ENCODE measurements around the gene MT1E. TPM values are rescaled to one million over a fixed set of nuclear protein-coding genes. Genes with fewer than 3 reads are reported as not detected.
A peak's percentile ranks its signal among the peaks of the same experiment; 100 is the strongest.

Gene MT1E
- total RNA-seq, 1 experiment from 2014 or later: 114 TPM

DNA sequence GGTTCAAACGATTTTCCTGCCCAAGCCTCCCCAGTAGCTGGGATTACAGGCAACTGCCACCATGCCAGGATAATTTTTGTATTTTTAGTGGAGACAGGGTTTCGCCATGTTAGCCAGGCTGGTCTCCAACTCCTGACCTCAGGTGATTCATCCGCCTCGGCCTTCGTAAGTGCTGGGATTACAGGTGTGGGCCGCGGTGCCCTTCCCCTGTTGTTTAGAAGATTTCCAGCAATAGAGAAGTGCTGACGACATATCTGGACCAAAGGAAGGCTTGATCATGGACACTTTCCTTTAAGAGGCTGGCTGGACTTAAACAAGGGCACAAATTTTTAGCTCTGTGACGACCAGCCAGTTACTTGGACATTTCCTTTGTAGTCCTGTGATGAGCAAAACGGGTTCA lies 5.6 kb downstream of the MT1E start:
- TF ChIP-seq JUN (CRISPR knock-in tag; IDR thresholded peaks at IDR 0.05) (no peak), HMGXB4 (CRISPR knock-in tag; IDR thresholded peaks at IDR 0.05) (no peak), MLX (CRISPR knock-in tag; IDR thresholded peaks at IDR 0.05) (no peak), SP1 (CRISPR knock-in tag; conservative IDR thresholded peaks at IDR 0.05) (no peak)
- TF ChIP-seq, protein P1, sequence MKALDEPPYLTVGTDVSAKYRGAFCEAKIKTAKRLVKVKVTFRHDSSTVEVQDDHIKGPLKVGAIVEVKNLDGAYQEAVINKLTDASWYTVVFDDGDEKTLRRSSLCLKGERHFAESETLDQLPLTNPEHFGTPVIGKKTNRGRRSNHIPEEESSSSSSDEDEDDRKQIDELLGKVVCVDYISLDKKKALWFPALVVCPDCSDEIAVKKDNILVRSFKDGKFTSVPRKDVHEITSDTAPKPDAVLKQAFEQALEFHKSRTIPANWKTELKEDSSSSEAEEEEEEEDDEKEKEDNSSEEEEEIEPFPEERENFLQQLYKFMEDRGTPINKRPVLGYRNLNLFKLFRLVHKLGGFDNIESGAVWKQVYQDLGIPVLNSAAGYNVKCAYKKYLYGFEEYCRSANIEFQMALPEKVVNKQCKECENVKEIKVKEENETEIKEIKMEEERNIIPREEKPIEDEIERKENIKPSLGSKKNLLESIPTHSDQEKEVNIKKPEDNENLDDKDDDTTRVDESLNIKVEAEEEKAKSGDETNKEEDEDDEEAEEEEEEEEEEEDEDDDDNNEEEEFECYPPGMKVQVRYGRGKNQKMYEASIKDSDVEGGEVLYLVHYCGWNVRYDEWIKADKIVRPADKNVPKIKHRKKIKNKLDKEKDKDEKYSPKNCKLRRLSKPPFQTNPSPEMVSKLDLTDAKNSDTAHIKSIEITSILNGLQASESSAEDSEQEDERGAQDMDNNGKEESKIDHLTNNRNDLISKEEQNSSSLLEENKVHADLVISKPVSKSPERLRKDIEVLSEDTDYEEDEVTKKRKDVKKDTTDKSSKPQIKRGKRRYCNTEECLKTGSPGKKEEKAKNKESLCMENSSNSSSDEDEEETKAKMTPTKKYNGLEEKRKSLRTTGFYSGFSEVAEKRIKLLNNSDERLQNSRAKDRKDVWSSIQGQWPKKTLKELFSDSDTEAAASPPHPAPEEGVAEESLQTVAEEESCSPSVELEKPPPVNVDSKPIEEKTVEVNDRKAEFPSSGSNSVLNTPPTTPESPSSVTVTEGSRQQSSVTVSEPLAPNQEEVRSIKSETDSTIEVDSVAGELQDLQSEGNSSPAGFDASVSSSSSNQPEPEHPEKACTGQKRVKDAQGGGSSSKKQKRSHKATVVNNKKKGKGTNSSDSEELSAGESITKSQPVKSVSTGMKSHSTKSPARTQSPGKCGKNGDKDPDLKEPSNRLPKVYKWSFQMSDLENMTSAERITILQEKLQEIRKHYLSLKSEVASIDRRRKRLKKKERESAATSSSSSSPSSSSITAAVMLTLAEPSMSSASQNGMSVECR (CRISPR knock-in tag; IDR thresholded peaks at IDR 0.05; ENCODE audit: borderline replicate concordance): no peak
- Mint-ChIP-seq H3K4me3 (peak overlapping the region; percentile 72), H3K4me1 (peaks cover 32% of the 10 kb centered on the region), H3K27me3 (ENCODE audit: low read depth) (peaks cover 100% of the 10 kb centered on the region), H3K27ac (no peak overlapping the region), H3K36me3 (peaks cover 6% of the 10 kb centered on the region; the same call in 1 of the 2 replicates), H3K9me3 (no peaks in the 10 kb centered on the region)
- CTCF ChIA-PET: interaction anchor here (1.0 kb wide), 1 partner anchor 30 kb away, joined by 3 read pairs; no protein-coding TSS in a partner anchor
- ATAC-seq (no peak), DNase-seq (ENCODE audit: low spot score) (no peak)
- POLR2A ChIA-PET: interaction anchor here (0.6 to 1.1 kb wide), 2 partner anchors 9 to 761 kb away, joined by 3 read pairs; no protein-coding TSS in a partner anchor

- TF ChIP-seq, protein P2, sequence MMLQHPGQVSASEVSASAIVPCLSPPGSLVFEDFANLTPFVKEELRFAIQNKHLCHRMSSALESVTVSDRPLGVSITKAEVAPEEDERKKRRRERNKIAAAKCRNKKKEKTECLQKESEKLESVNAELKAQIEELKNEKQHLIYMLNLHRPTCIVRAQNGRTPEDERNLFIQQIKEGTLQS (CRISPR knock-in tag; conservative IDR thresholded peaks at IDR 0.05): no peak
- no peak for TF ChIP-seq FOXP1 (CRISPR knock-in tag; IDR thresholded peaks at IDR 0.05; ENCODE audit: borderline replicate concordance)
- no peak for TF ChIP-seq JUN (CRISPR knock-in tag; IDR thresholded peaks at IDR 0.05)
- no peak for TF ChIP-seq USF1 (CRISPR knock-in tag; IDR thresholded peaks at IDR 0.05)
- TF ChIP-seq GRHL2 (CRISPR knock-in tag; IDR thresholded peaks at IDR 0.05; ENCODE audit: insufficient replicate concordance, severe bottlenecking): no peak
- no peak for TF ChIP-seq RORB (CRISPR knock-in tag; IDR thresholded peaks at IDR 0.05)
- TF ChIP-seq IRF2 (CRISPR knock-in tag; IDR thresholded peaks at IDR 0.05; ENCODE audit: borderline replicate concordance, low read depth): no peak
- TF ChIP-seq MXD4 (CRISPR knock-in tag; IDR thresholded peaks at IDR 0.05; ENCODE audit: borderline replicate concordance): no peak
- TF ChIP-seq NR2C2 (CRISPR knock-in tag; IDR thresholded peaks at IDR 0.05): no peak
- TF ChIP-seq CREB1 (CRISPR knock-in tag; IDR thresholded peaks at IDR 0.05): no peak
- TF ChIP-seq, protein P3, sequence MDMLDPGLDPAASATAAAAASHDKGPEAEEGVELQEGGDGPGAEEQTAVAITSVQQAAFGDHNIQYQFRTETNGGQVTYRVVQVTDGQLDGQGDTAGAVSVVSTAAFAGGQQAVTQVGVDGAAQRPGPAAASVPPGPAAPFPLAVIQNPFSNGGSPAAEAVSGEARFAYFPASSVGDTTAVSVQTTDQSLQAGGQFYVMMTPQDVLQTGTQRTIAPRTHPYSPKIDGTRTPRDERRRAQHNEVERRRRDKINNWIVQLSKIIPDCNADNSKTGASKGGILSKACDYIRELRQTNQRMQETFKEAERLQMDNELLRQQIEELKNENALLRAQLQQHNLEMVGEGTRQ (CRISPR knock-in tag; IDR thresholded peaks at IDR 0.05): no peak
- no peak for TF ChIP-seq NFATC4 (CRISPR knock-in tag; IDR thresholded peaks at IDR 0.05)
- TF ChIP-seq KAT7 (CRISPR knock-in tag; IDR thresholded peaks at IDR 0.05; ENCODE audit: borderline replicate concordance): no peak
- DNase-seq (ENCODE audit: low spot score): no peak
- Mint-ChIP-seq H3K4me3 (peak overlapping the region; percentile 72), H3K36me3 (peaks cover 6% of the 10 kb centered on the region; the same call in 1 of the 2 replicates), H3K9me3 (no peaks in the 10 kb centered on the region), H3K27ac (no peak overlapping the region), H3K4me1 (peaks cover 31% of the 10 kb centered on the region), H3K27me3 (ENCODE audit: low read depth) (peaks cover 100% of the 10 kb centered on the region)
- ChIA-PET CTCF (interaction anchor here (1.0 kb wide), 2 partner anchors 14 to 31 kb away, joined by 3 read pairs; no protein-coding TSS in a partner anchor), POLR2A (interaction anchor here (0.5 kb wide), 1 partner anchor 16 kb away, joined by 3 read pairs; no protein-coding TSS in a partner anchor)
- no peak for ATAC-seq
Observed at GRCh38 chr16:56631832-56632155, 6.2 kb downstream of the MT1E start.

All from WTC11 (cell line).